H1 (cell line): Measurements from ENCODE around the gene FAM240A. TPM values are rescaled to one million over a fixed set of nuclear protein-coding genes. Genes with fewer than 3 reads are reported as not detected.

Source experiments
- SRF ChIP-seq: IDR thresholded peaks from 2 replicates; pipeline ENCODE4 v1.6.1; 2011; ENCODE audit warnings: mild to moderate bottlenecking, low read depth, low read length, moderate library complexity
- TBP ChIP-seq: IDR thresholded peaks from 2 replicates; pipeline ENCODE4 v1.6.1; 2011; ENCODE audit warnings: low read depth, low read length, improper control_type of control experiment
- polyA plus RNA-seq, 7 experiments: library from polyadenylated mRNA; depleted of rRNA in 3 of 7; stranded (reverse) in 5 of 7; unstranded in 2 of 7; fragments of >200 nt in 5 of 7; fragments of 200-250 nt in 2 of 7; gene quantifications; 1 replicate in 5 of 7; 2 replicates in 1 of 7; 4 replicates in 1 of 7; pipeline versions ENCODE4 v1.2.1 to v1.2.3, GENCODE V29; 2011 to 2013; ENCODE audit warnings: missing spikeins in 2 of 7, mixed read lengths in 2 of 7
- total RNA-seq: library from RNA; stranded (reverse); fragmentation: NEBNext Ultra II Directional; extraction: Animal tissue kit (Norgen Biotek cat#: 25700); gene quantifications from 2 replicates; pipeline ENCODE4 v1.2.1, GENCODE V29; 2021

Gene FAM240A
- total and polyA plus RNA-seq, 2 of the 8 experiments (the other 6 are each of a cell fraction or from before 2014, with no cell fraction given) = 0.08 TPM; not detected in 1

DNA sequence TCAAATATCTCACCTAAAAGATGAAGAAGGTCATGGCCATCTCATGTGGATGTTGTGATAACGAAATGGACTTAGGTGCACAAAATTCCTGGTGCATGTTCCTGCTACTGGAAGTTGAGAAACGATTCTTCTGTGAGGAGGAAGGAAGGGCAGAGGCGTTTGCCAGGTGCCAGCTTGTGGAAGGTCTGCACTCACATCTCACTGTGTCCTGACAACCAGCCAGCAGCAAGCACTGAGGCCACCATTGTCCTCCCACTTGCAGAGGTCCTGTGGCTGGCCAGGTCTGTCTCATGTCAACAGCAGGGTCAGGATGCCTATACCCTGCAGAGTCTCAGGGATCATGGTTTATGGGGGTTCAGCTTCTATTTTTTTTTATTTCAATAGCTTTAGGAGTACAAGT lies 3.7 kb downstream of the FAM240A start (continued):
- TF ChIP-seq TBP (no peak), SRF (no peak)
